Measurements from ENCODE around the gene KLHL36. TPM values are rescaled to one million over a fixed set of nuclear protein-coding genes. Genes with fewer than 3 reads are reported as not detected.

Gene KLHL36
- total and polyA plus RNA-seq, 9 of the 15 experiments (the other 6 are each of a cell fraction or from before 2014, with no cell fraction given) = 2.1 to 51.2 (median 18.5) TPM

DNA sequence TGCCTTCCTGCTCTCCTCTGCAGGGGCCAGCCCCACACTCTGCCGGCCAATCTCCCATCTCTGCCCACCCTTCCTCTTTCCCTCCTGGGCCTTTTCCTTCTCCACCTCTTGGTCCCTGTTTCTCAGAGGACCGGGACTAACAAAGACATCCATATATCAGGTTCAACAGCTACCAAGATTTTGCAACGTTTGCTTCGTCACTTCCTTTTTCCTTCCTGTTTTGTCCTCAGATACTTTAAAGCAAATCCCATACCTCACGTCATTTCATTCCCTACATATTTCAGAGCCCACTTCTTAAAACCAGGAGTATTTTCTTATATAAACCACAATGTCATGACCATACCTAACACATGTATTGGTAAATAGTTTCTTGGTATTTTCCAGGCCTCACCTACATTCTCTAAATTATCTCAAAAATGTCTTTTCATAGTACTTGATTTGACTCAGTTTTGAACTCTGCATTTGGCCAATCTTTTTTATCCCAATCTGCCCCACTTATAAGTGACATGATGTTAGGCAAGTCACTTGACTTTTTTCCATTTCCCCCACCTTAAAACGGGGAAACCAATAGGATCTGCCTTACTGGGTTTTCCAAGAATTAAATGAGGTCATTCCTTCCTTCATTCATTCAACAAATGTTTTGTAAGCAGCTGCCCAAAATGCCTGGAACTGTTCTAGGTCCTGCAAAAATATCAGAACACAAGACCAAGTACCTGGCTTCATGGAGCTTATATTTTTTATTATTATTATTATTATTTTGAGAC is 44.3 kb downstream of the KLHL36 start (continued):
- no peak for TF ChIP-seq TEAD4 (IDR thresholded peaks at IDR 0.05; ENCODE audit: low read length)
- TF ChIP-seq TEAD4 (CRISPR knock-in tag; IDR thresholded peaks at IDR 0.05; ENCODE audit: borderline replicate concordance) = no peak
- 0 out of 2 replicates have a peak, but pooled peaks have one; percentile 37 for TF ChIP-seq NFE2 (IDR thresholded peaks at IDR 0.05; ENCODE audit: low read depth)
- TF ChIP-seq ATF7 (IDR thresholded peaks at IDR 0.05) = peak; percentile 22; the same call in 1 of the 2 replicates
- TF ChIP-seq, protein P1, sequence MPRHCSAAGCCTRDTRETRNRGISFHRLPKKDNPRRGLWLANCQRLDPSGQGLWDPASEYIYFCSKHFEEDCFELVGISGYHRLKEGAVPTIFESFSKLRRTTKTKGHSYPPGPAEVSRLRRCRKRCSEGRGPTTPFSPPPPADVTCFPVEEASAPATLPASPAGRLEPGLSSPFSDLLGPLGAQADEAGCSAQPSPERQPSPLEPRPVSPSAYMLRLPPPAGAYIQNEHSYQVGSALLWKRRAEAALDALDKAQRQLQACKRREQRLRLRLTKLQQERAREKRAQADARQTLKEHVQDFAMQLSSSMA (CRISPR knock-in tag; IDR thresholded peaks at IDR 0.05) = no peak
- TF ChIP-seq CBFA2T2 (conservative IDR thresholded peaks at IDR 0.05) = no peak
- TF ChIP-seq, protein P2, sequence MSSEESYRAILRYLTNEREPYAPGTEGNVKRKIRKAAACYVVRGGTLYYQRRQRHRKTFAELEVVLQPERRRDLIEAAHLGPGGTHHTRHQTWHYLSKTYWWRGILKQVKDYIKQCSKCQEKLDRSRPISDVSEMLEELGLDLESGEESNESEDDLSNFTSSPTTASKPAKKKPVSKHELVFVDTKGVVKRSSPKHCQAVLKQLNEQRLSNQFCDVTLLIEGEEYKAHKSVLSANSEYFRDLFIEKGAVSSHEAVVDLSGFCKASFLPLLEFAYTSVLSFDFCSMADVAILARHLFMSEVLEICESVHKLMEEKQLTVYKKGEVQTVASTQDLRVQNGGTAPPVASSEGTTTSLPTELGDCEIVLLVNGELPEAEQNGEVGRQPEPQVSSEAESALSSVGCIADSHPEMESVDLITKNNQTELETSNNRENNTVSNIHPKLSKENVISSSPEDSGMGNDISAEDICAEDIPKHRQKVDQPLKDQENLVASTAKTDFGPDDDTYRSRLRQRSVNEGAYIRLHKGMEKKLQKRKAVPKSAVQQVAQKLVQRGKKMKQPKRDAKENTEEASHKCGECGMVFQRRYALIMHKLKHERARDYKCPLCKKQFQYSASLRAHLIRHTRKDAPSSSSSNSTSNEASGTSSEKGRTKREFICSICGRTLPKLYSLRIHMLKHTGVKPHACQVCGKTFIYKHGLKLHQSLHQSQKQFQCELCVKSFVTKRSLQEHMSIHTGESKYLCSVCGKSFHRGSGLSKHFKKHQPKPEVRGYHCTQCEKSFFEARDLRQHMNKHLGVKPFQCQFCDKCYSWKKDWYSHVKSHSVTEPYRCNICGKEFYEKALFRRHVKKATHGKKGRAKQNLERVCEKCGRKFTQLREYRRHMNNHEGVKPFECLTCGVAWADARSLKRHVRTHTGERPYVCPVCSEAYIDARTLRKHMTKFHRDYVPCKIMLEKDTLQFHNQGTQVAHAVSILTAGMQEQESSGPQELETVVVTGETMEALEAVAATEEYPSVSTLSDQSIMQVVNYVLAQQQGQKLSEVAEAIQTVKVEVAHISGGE (CRISPR knock-in tag; IDR thresholded peaks at IDR 0.05) = 0 out of 6 replicates have a peak, but pooled peaks of 1 of the 3 experiments have one; percentile 4
- 0 out of 2 replicates have a peak, but pooled peaks have one; percentile 14 for TF ChIP-seq SMARCA4 (IDR thresholded peaks at IDR 0.05)
- TF ChIP-seq CC2D1A (IDR thresholded peaks at IDR 0.05) = 0 out of 2 replicates have a peak, but pooled peaks have one; percentile 7
- TF ChIP-seq, protein P3, sequence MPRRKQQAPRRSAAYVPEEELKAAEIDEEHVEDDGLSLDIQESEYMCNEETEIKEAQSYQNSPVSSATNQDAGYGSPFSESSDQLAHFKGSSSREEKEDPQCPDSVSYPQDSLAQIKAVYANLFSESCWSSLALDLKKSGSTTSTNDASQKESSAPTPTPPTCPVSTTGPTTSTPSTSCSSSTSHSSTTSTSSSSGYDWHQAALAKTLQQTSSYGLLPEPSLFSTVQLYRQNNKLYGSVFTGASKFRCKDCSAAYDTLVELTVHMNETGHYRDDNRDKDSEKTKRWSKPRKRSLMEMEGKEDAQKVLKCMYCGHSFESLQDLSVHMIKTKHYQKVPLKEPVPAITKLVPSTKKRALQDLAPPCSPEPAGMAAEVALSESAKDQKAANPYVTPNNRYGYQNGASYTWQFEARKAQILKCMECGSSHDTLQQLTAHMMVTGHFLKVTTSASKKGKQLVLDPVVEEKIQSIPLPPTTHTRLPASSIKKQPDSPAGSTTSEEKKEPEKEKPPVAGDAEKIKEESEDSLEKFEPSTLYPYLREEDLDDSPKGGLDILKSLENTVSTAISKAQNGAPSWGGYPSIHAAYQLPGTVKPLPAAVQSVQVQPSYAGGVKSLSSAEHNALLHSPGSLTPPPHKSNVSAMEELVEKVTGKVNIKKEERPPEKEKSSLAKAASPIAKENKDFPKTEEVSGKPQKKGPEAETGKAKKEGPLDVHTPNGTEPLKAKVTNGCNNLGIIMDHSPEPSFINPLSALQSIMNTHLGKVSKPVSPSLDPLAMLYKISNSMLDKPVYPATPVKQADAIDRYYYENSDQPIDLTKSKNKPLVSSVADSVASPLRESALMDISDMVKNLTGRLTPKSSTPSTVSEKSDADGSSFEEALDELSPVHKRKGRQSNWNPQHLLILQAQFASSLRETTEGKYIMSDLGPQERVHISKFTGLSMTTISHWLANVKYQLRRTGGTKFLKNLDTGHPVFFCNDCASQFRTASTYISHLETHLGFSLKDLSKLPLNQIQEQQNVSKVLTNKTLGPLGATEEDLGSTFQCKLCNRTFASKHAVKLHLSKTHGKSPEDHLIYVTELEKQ (CRISPR knock-in tag; IDR thresholded peaks at IDR 0.05) = no peak
- no peak for TF ChIP-seq ATF1 (CRISPR knock-in tag; IDR thresholded peaks at IDR 0.05)
- 0 out of 2 replicates have a peak, but pooled peaks have one; percentile 7 for TF ChIP-seq ATF1 (tag; IDR thresholded peaks at IDR 0.05)
- no peak for TF ChIP-seq MTA2 (IDR thresholded peaks at IDR 0.05; ENCODE audit: low read depth)
- no peak for TF ChIP-seq RBBP5 (IDR thresholded peaks at IDR 0.05; ENCODE audit: borderline replicate concordance, insufficient read depth, low read length, poor library complexity, severe bottlenecking)
